ENCODE data around the gene DOK6. TPM values are rescaled to one million over a fixed set of nuclear protein-coding genes. Genes with fewer than 3 reads are reported as not detected.
A peak's percentile ranks its signal among the peaks of the same experiment; 100 is the strongest.

DOK6 gene
- total RNA-seq, 1 donor from 2014 or later, result 19.7 TPM

DNA sequence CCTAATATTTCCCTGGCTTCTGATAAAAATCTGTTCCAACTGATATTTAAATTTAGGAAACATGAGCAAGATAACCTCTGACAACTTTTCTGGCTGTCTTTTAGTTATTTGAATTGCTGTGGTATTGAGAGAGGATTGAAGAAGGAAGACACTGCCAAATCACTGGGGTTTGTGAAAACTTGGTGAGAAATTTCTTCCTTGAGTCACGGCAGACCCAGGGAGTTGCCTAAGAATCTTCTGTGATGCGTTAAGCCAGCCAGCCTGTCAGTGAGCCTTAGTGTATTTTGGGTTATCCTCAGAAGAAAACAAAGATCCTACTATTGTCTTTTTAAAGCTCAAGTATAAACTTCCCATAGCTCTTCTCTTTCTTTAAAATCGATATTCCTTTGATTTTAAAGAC is 17.5 kb upstream of the DOK6 start:
- TF ChIP-seq, protein P1, sequence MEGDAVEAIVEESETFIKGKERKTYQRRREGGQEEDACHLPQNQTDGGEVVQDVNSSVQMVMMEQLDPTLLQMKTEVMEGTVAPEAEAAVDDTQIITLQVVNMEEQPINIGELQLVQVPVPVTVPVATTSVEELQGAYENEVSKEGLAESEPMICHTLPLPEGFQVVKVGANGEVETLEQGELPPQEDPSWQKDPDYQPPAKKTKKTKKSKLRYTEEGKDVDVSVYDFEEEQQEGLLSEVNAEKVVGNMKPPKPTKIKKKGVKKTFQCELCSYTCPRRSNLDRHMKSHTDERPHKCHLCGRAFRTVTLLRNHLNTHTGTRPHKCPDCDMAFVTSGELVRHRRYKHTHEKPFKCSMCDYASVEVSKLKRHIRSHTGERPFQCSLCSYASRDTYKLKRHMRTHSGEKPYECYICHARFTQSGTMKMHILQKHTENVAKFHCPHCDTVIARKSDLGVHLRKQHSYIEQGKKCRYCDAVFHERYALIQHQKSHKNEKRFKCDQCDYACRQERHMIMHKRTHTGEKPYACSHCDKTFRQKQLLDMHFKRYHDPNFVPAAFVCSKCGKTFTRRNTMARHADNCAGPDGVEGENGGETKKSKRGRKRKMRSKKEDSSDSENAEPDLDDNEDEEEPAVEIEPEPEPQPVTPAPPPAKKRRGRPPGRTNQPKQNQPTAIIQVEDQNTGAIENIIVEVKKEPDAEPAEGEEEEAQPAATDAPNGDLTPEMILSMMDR (IDR thresholded peaks at IDR 0.05; ENCODE audit: partially characterized antibody, unreplicated experiment), result no peak
- Mint-ChIP-seq H3K4me3 (ENCODE audit: unreplicated experiment) (no peak overlapping the region), H3K27me3 (ENCODE audit: unreplicated experiment) (no peaks in the 10 kb centered on the region), H3K27ac (ENCODE audit: unreplicated experiment) (no peak overlapping the region), H3K4me1 (ENCODE audit: low read depth, unreplicated experiment) (peaks cover 3% of the 10 kb centered on the region), H3K9me3 (ENCODE audit: unreplicated experiment) (no peaks in the 10 kb centered on the region), H3K36me3 (ENCODE audit: unreplicated experiment) (no peaks in the 10 kb centered on the region)
- DNase-seq, result no peak

- no peaks in the 10 kb centered on the region for H3K9me3 Mint-ChIP-seq (ENCODE audit: unreplicated experiment)
- peaks cover 3% of the 10 kb centered on the region for H3K4me1 Mint-ChIP-seq (ENCODE audit: low read depth, unreplicated experiment)
- no peak for DNase-seq
- TF ChIP-seq, protein P1 (IDR thresholded peaks at IDR 0.05; ENCODE audit: partially characterized antibody, unreplicated experiment), result no peak
- H3K36me3 Mint-ChIP-seq (ENCODE audit: unreplicated experiment), result no peaks in the 10 kb centered on the region
- H3K27ac Mint-ChIP-seq (ENCODE audit: unreplicated experiment), result no peak overlapping the region
- no peak overlapping the region for H3K4me3 Mint-ChIP-seq (ENCODE audit: unreplicated experiment)
- no peaks in the 10 kb centered on the region for H3K27me3 Mint-ChIP-seq (ENCODE audit: unreplicated experiment)
Measured at GRCh38 chr18:69387186-69387585, 13.5 kb upstream of the DOK6 start.

- H3K9me3 Mint-ChIP-seq (ENCODE audit: unreplicated experiment), result no peaks in the 10 kb centered on the region
- no peaks in the 10 kb centered on the region for H3K27me3 Mint-ChIP-seq (ENCODE audit: unreplicated experiment)
- TF ChIP-seq, protein P1 (IDR thresholded peaks at IDR 0.05; ENCODE audit: partially characterized antibody, unreplicated experiment), result no peak
- peaks cover 3% of the 10 kb centered on the region for H3K4me1 Mint-ChIP-seq (ENCODE audit: low read depth, unreplicated experiment)
- DNase-seq, result no peak
- H3K4me3 Mint-ChIP-seq (ENCODE audit: unreplicated experiment), result no peak overlapping the region
- H3K36me3 Mint-ChIP-seq (ENCODE audit: unreplicated experiment), result no peaks in the 10 kb centered on the region
- no peak overlapping the region for H3K27ac Mint-ChIP-seq (ENCODE audit: unreplicated experiment)
Measured at GRCh38 chr18:69388222-69388621, 12.5 kb upstream of the DOK6 start.

GRCh38 chr18:69397096-69397495 is 3.6 kb upstream of the DOK6 start:
- peaks cover 5% of the 10 kb centered on the region for H3K4me1 Mint-ChIP-seq (ENCODE audit: low read depth, unreplicated experiment)
- H3K36me3 Mint-ChIP-seq (ENCODE audit: unreplicated experiment), result no peaks in the 10 kb centered on the region
- TF ChIP-seq, protein P1 (IDR thresholded peaks at IDR 0.05; ENCODE audit: partially characterized antibody, unreplicated experiment), result no peak
- H3K4me3 Mint-ChIP-seq (ENCODE audit: unreplicated experiment), result no peak overlapping the region
- H3K9me3 Mint-ChIP-seq (ENCODE audit: unreplicated experiment), result peaks cover 7% of the 10 kb centered on the region
- no peak for DNase-seq
- no peak overlapping the region for H3K27ac Mint-ChIP-seq (ENCODE audit: unreplicated experiment)
- peaks cover 10% of the 10 kb centered on the region for H3K27me3 Mint-ChIP-seq (ENCODE audit: unreplicated experiment)

DNA sequence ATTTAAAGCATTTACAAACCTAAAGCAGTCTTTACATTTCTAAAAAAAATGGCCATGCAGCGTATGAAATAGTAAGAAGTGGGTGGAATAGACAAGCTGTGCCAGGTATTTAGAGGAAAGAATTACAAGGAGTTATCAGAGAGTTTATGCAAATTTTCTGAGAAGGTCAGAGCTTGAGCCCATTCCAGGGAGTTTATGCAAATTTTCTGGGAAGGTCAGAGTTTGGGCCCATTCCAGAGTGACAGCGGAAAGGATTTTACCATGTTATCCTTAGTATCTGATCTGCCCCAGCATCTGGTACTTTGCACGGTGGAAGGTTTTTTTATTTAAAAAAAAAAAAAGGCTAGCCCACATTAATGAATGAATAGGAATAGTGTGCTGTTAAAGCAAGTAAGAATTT is 1.4 kb upstream of the DOK6 start:
- Mint-ChIP-seq H3K4me1 (ENCODE audit: low read depth, unreplicated experiment) (peaks cover 14% of the 10 kb centered on the region), H3K27ac (ENCODE audit: unreplicated experiment) (no peak overlapping the region), H3K4me3 (ENCODE audit: unreplicated experiment) (peak overlapping the region; percentile 2), H3K36me3 (ENCODE audit: unreplicated experiment) (no peaks in the 10 kb centered on the region), H3K27me3 (ENCODE audit: unreplicated experiment) (peaks cover 12% of the 10 kb centered on the region), H3K9me3 (ENCODE audit: unreplicated experiment) (peaks cover 12% of the 10 kb centered on the region)
- TF ChIP-seq, protein P1 (IDR thresholded peaks at IDR 0.05; ENCODE audit: partially characterized antibody, unreplicated experiment), result no peak
- no peak for DNase-seq
